GM21381 (cell line): ENCODE measurements around the gene PXMP4.

Source experiments
- ATAC-seq: cut with Tn5 transposase; IDR thresholded peaks from one replicate; pipeline ENCODE4 v1.9.1; 2021; ENCODE audit warnings: mild to moderate bottlenecking, moderate library complexity; ENCODE audit not compliant: unreplicated experiment

Gene PXMP4

DNA sequence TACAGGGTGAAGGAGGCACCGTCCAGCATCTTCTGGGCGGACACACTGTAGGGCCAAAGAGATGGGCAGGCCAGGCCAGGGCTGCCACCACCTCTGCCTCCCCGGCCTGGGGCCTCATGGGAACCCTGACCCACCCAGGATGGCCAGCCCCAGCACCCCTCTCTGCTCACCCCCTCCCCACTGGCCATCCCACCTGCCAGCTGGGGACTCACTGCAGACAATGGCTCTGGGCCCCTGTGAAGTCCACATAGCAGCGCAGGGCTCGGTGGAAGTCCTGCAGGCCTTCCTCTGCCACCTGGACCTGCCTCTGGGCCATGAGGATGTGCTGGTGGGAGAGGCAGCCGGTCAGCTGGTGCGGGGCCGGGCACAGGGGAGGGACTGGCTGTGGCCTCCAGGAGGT is 61.6 kb downstream of the PXMP4 start:
- ATAC-seq: no peak

DNA sequence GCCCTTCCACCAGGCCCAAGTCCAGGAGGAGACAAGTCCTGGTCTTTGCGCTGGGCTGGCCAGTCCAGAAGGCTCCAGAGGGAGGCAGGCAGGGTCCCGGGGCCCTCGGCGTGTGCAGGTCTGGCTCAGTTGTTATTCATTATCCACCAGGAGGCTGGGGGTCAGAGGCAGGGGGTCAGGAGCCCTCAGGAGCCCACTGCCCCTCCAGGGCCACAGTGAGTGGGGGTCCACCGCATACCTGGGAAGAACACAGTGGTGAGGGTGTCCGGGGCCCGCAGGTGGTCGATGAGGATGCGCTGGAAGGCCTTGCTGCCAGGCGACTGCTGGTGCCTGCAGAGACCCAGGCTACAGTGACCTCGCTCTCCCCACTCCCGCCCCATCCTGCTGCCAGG is 62.4 kb downstream of the PXMP4 start:
- ATAC-seq: no peak

DNA sequence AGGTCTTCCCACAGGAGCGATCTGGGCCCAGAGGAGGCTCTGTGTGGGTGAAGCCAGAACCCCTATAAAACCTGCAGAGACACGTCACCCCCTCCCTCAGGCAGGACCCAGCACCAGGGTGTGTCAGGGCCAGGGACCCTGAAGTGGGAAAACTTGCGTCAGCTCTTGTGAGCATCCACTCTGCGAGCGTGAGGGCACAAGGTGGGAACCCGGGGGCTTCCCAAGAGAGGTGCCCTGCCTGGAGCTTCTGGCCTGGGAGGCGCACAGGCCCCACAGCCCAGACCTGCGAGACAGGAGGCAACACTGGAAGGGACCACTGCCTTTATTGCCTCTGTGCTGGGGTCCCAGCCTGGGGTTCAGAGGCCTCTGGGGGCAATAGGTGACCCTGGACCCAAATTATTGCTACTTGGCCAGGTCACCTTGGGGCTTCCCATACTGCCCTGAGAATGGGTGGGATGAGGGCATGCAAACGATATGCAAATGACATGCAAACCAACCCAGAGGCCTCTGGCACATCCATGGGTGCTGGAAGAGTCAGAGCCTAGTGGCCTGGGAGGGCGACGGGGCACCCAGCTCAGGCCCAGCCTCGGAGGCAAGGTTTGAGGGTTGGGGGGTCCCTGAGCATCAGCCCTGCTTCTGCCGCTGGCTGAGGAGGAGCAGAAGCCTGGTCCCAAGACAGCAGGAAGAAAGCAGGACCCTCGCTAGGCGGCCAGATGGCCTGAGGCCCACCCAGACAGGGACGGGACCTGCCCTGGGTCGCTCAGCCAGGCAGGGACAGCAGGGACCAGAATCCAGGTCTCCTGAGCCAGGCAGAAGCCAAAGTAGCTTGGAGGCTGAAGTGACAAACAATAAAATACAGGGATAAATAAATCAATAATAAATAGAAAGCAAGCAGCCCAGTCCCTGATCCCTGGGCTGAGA is 63.1 kb downstream of the PXMP4 start:
- no peak for ATAC-seq

DNA sequence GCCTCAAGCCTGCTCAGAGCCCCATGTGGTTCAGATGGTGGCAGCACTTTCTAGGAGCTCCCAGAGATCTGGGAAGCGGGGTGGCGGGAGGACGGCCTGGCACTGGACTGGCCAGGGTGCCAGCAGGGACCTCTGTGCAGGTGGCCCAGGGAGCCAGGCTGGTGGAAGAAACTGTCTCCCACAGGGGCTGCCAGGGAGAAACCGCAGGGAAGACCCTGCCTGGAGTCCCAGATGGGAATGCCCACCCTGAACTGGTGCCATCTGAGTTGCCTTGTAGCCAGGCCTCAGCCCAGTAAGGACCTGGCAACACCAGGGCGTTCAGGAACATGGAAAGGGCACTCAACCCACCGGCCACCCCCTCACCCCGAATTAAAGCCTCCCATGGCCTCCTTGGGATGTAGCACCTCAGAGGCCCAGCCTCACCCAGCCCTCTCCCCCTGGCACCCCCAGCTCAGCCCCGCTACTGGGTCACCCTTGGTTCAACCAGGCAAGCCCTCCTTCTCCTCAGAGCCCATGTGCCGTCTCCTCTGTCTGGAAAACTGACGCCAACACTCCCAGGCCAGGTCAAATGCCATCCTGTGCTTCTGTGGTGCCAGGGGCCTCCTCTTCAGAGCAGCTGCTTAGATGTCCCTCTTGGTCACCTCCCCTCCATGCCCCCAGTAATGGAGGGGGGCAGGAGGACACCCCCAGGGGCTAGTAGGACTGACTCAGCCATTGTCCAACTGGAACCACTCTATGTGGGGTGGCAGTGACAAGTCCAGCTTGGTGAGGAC is 63.9 kb downstream of the PXMP4 start:
- ATAC-seq: no peak

DNA sequence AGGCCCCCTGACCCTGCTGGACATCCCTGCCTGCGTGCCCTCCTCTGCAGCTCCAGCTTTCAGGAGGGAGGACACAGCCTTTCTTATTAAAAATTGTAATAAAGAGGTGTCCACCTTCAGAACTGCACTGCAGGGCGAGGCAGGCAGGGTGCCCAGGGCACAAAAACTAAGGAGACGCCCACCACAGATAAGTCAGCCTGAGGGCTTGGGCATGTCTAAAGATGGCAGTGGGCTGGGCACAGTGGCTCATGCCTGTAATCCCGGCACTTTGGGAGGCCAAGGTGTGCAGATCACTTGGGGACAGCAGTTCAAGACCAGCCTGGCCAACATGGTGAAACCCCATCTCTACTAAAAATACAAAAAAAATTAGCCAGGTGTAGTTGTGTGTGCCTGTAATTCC is 64.9 kb downstream of the PXMP4 start:
- no peak for ATAC-seq

DNA sequence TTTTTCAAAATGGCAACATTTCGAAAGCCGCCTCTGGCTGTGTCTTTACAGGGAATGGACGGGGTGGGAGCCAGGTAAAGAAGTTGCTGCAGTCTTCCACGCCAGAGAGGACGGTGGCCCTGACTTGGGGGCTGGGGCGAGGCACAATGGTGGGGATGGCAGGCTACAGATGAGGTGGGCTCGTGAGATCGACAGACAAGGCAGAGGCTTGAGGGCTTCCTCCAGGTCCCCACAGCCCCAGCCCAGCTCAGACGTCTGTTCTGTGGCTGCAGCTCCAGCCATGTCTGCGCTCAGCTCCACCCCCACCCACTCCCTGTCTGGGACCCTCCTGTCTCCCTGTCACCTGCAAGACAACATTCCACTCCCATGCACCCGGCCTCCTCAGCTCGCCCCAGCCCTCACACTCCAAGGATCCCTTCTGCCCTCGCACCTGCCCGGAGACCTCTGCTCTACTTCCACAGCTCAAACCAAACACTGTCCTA is 65.4 kb downstream of the PXMP4 start:
- no peak for ATAC-seq

DNA sequence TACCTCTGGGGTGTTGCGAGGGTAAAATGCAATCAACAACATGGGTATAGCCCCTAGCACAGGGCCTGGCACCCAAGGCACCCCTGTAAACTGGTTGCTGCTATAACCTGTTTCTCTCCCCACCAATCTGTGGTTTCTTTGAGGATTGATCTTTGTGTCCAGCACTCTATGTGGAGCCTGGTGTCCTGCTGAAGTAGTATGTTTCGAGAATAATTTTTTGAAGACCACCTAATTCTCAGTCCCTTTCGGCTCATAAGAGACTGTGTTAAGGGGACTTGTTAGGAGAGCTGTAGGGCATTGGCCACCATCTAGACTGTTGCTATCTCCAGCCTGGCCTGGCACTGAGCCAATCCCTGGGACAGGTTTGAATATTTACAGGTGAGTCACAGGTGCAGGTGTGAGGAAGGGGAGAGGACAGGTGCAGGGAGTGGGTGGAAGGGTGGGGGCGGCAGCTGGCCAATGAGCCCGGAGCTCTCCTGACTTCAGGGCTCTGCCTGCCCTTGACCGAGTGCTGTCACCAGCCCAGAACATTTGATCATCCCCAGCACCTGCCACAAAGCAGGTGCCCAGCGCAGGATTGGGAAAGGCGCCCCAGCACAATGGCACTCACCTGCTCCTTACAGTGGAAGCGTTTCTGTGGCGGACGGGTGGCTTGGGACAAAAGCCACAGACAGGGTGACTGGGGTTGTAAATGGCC is 66.1 kb downstream of the PXMP4 start:
- ATAC-seq: no peak

DNA sequence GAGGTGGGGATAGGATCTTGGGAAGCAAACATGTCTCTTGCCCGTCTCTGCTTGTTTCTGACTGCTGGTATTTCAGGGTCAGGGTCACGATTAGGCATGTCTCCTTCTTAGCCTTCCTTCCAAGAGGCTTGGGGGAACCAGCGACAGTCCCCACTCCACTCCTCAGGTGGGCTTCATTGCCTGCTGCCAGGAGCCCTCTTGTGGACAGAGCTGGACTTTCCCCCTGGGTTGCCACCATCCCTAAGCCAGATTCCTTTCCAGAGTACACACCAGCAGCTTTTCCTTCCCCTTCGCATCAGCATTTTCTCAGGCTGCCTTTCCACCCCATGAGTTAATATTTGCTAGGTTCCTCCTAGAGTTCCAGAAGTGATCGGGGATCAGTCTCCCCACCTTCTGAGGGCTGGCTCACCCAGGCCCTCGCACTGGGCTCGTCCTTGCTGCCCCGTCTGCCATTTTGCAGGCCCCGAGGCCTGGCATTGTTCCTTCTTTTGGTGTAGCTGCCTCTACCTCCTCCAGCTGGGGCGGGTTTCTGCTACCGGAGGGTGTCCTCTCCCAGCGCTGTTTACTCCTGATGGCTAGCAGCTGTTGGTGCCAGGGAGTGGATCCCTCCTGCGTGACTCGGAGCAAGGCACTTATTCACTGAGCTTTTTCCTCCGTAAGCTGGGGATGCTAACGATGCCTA is 66.8 kb downstream of the PXMP4 start:
- ATAC-seq: no peak
